Measurements from ENCODE around the gene FAM20C.

Gene FAM20C

DNA sequence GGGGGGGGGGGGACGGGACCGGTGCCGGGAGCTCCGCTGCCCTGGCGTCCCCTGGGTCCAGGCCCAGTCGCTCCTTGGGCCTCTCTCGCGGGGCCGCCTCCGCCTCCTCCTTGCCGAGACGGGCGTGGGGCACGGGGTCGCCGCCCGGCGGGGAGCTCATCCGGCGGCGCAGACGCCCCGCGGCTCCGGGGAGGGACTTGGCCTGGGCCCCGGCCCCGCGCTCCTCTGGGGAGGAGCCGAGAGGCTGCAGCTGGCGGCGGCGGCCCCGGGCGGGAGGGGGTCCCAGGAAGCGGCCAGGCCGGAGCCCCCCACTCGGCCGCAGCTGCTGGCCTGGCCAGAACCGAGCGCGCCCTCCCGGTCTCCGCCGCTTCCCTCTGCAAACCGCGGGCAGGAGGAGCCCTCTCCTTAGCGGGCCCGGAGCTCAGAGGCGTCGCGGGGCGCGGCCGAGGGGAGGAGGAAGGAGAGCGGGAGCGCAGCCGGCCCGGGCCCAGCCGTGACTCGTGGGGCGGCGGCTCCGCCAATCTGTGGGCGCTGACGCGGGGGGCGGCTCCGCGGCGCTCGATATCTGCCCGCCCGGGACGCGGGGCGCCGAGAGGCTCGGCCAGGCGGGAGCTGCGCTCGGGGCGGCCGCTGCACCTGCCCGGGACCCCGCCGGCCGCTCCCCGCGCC, at the start of gene FAM20C:
Gene FAM20C, plus strand, starts transcription at position 591 of the 669 bp plus-strand sequence. CDS start 629 bp downstream, outside the sequence.
- peak; percentile 79 for DNase-seq

DNA sequence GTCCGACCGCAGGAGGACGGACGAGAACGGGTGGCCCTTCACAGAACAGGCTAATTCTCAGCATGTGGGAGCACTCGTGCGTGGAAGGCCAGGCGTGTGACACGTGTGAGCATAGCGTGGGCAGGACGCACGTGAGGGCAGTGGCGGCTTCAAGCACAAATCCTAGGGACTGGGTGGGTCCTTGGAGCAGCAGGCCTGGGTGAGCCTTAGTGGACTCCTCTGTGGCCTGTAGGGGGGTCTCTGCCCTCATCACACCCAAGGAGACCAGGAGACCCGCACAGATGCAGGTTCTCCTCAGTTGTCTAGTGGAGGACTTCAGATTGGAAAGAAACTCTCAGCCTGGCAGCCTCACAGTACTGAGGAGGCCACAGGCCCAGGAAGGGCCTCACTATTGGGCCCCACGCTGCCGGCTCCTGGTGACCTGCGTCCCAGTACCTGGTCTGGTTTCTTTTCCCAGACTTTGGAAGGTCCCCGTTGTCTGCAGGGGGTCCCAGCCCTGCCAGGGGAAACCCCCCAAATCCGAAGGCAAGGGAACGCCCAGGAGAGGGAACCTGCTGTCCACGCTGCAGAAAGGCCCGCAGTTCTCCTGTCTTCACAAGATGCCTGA, 49.1 kb upstream of the FAM20C start:
- no peak for DNase-seq

DNA sequence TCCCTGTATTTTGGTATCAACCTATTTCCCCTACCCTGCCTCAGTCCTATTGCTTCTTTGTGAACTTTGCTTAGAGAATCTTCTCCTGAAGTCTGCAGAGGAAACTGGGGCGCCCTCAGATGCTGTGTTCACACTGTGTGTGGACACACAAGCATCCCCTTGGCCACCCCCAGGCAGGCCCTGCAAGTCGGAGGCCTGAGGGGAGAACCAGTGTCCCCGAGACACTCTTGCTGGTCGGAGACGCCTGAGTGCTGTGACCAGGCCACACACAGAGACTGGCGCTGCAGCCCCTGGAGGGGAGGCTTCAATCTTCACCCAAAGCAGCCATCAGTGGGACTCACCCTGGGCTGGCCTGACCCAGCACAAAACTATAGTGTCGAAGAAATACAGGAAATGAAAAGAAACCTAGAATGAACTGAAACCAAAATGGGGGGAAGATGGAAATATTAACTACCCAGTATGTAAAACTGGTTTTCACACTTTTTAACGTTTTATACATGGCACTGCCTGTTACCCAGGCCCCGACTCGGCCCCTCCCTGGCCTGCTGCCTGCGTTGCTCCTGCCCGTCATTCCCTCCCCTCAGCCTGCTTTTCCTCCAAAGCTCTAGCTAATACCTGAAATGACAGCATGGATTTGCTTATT, 48.4 kb upstream of the FAM20C start:
- DNase-seq, result no peak

GRCh38 chr7:144454-144826, 47.9 kb upstream of the FAM20C start:
- no peak for DNase-seq

- no peak for DNase-seq
Observed at GRCh38 chr7:145863-146262, 46.5 kb upstream of the FAM20C start.

DNA sequence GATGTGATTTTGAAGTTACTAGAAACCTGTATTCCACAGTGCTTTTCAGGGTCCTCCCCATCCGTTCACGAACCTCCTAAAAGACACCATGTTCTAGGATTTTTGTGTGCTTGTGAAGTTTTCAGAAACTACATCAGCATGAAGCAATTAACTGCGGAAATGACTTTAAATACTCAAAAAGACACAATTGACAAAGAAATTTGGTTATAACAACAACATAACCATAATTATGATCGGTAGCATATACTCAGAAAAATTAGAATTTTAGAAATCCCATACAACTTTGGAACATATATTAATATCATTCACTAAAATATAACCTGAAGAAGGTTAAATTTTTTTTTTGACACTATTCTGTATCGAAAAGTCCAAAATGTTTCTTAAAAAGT, 43.8 kb upstream of the FAM20C start:
- no peak for DNase-seq

GRCh38 chr7:148932-149790, 43.2 kb upstream of the FAM20C start:
- peak; percentile 97 for DNase-seq

DNA sequence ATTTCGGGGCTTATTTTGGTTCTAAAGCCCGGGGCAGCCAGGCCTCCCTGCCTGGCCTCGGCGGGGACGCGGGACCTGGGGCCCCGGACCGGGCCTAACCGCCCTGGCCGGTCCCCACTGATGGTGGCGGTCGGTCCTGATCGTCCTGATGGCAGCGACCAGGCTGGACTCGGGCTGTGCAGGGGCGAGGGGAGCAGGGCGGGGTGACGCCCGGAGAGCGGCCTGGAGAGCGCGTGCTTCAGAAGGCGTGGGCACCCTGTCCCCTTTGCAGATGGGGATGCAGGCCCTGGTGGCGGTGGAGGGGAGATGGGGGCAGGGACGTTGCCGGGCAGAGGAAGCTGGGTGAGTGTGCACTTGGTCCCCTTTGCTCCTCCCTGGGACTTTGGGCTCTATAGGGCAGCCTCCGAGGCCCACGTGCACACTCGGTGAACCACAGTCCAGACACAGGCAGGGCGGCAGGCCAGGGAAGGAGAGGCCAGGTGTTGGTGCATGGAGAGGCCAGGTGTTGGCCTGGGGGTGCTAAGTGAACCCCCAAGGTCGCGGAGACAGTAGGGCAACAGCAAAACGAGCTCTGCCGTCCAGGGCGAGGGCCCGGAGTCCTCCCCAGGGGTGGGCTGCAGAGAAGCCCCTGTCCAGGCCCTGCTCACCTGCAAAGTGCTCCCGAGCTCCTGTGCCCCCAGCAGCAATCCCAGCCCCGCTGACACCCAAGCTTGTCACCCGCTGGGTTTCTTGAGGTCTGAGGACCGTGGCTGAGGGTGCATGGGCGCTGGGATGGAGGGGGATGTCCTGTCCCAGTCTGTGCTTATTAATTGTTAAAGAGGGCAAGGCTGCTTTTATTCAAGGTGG, 42.4 kb upstream of the FAM20C start:
- peak; percentile 56 for DNase-seq

DNA sequence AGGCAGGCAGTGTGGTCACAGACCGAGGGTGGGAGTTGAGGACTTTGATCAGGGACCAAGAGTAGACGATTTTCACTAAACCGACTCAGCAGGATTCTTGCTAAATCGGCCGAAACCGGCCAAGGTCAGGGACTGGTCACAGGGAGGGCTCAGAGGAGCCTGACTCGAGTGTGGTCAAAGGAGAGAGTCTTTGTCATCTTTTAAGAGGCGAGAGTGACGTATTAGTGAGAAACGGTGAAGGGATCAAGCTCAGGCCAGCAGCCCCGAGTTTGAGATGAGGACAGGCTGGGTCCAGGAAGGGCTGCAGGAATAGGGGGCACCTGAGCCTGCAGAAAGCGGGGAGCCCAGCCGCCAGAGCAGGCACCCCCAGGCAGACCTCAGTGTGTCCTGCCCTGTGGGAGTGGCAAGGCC, 41.6 kb upstream of the FAM20C start:
- DNase-seq, result no peak

DNA sequence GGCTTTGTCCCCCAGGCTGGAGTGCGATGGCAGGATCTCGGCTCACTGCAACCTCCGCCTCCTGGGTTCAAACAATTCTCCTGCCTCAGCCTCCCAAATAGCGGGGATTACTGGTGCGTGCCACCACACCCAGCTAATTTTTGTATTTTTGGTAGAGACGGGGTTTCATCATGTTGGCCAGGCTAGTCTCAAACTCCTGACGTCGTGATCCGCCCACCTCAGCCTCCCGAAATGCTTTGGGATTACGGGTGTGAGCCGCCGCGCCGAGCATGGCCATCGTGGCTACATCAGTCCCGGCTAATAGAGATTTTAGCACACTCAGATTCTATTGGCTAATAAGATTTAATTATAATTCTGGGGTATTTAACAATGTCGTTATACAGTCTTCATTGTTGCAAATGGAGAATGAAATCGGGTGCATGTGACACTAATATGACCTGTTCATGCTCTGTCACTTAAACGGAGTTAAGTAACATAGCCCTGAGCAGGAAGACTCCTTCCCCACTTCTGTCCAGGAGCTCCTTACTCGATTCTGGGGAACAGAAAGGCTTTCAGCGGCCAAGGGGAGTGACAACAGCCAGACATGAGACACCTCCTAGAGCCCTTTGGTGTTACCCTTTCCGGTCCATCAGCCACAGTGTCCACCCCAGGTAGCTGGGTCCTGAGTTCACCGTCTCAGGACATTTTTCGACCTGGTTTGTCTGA, 40.9 kb upstream of the FAM20C start:
- no peak for DNase-seq

DNA sequence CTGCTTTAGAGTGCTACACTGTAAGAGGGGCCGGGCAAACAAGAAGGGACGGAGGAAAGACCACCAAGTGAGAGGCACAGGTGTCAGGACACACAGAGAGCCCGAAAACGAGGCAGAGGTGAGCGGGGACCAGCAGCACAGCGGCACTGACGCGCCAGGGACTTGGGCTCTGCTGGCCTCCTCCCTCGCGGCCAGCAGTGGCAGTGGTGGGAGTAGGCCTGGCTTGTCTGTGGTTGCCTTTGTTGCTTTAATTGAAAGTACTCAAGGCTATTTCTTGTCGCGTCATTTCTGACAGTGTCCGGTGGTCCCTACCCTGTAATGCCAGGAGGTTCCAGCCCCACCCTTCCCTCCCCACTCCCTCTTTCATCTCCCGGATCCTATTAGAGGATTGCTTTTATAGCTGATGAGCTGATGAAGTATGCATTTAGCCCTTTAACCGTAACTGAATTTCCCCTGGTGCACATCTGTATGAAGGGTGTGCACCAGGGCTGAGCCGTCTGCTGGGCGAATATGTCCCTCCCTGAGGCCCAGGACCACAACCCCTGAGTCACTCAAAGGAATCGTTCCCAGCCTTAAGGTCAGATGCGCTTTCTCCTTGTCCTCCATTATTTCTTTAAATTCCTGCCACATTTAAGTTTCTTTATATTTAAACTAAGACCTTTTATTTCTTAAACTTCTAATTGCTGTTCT, 39.5 kb upstream of the FAM20C start:
- DNase-seq, result no peak

DNA sequence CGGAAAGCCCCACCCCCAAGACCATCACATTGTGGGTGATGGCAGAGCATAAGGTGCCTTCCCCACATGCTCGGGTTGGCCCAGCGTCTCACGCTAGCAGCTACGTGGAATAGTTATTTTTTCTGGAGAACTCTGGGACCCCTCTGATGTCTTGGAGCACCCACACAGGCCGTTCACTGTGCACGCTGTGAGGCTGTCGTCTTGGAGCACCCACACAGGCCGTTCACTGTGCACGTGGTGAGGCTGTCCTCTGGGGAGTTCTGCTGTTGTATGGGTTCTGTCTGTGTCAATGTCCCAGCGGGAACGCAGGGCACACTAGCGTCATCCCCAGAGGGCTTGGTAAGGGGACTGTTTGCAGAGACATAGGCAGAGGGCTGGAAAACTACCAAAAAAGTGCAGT, 38.8 kb upstream of the FAM20C start:
- no peak for DNase-seq

DNA sequence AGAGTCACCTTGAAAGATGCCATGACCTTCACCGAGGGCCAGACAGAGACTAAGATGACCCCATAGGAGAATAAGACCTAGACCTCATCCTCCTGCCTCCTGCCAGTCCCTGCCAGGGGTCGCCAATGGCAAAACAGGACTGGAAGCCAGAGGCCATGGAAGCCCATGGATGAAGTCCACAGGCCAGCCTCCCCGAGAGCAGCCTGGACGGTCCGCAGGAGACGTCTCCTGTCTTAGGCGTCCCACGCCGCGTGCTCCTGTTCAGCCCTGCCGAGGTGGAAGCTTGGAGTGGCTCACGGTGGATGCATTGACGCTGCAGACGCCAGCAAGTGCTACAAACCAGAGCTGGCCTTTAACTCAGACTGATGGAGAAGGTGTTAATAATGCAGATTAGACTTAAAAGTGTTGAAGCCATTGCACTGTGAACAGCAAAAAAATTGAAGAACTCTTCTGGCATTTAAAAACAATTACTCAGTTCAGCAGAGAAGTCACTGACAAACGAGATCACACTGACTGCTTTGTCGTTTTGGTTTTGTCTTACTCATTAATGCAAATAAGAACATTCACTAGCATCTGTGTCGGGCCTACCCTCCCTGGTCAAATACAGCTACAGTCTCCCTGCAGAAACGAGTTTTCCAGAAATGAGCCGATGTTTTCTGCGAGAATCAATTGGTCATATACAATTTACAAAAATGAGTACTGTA, 38.1 kb upstream of the FAM20C start:
- no peak for DNase-seq

DNA sequence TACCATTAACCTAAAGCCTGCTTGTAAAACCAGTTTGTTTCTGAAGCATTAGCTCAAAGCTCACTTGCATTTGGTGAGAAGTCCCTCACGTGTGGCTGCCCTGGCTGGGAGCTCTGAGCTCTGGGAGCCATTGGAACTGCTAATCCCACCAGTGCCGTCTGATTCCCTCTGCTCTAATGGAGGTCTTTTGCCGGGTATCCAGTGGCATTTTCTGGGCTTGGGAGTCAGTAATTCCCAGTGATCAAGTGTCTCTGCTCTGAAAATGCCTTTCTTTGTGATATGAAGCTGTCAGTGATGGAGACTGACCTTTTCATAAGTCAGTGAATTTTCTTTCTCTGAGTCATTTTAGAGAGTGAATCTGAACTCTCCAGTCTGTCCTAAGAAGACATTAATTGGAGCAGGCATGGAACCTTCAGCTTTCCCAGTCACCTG, 36.9 kb upstream of the FAM20C start:
- DNase-seq, result no peak

DNA sequence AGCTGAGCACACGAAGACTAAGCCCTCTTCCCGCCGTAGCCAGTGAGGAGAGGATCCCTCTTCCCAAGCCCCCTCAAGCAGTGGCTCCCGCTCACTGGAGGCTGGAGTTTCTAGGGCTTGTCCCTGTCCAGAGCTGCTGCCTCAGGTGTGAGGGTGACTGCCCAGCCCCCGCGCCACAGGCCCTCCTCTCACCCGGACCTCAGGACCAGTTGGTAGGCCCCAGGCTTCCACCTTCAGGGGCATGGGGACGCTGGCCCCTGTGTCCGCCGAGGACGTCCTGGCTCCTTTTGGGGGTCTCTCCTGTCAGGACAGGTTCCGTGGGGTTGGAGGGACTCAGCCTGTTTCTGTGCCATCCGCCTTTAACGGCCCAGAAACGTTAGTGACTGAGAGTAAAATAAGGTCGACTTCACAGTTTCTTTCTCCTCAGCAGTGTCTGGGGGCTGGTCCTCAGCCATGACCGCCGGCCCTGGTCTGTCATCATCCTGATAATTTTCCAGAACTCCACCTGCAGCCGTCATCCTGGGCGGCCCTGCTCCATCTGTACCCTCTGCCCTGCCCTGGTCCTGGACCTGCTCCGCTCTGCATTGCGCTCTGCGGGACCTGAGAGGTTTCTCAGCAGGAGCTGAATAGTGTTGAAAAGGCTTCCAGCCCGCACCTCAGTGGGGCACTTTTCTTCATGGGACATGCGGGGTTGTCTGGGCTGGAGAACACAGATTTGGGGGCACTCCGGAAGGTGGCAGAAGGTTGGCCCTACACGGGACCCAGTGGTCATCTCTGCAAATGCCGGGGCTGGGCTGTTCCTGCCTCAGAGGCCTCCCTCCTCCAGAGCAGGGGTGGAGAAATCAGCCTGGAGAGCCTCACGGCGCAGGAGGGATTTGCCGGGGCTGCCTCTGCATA, 36.0 kb upstream of the FAM20C start:
- no peak for DNase-seq

GRCh38 chr7:157008-157310, 35.4 kb upstream of the FAM20C start:
- no peak for DNase-seq

GRCh38 chr7:157771-158625, 34.4 kb upstream of the FAM20C start:
- DNase-seq, result no peak

DNA sequence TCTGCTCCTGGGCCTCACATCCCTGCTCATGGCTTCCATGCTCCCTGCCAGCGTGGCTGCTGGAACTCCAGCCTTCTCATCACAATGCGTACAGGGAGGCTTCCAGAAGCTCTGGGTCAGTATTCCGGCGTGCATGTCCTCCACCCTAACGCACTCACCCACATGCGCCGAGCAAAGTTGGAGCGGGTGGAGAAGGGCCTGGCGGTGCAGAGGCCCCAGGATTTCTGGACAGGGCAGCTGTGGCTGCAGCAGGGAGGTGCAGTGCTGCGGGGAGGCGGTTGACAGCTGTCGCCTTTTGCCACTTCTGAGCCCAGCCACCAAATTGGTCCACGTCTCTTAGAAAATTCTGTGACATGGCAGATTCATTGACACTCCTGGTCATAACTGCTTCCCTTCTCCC, 33.6 kb upstream of the FAM20C start:
- DNase-seq, result no peak

Data from NCI-H146 (cell line).